Germinal center (tissue), 1 donor: ENCODE results near the gene KCTD16.

Source experiments
- DNase-seq: peaks from one replicate; pipeline ENCODE4 v3.0.0; 2012; ENCODE audit warnings: mixed read lengths, low spot score

The KCTD16 gene

GRCh38 chr5:144209361-144209760 lies 38.7 kb downstream of the KCTD16 start:
- DNase-seq = no peak

DNA sequence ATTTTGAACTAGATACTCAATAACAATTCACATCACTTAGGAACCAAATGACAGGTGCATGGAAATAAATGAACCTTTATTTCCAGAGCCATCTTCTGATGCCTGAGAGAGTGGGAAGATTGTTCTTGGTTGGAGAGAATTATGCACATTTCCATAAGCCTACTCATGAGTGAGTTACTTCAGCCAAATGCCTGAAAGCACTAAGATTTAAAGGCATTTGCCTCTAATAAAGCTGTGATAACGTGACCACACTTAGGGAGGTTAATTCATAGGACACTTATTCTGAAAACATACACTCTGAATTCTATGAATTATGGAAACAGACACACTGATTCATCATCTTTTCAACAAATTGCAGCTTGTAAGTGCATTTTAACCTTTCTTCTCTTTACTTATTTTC lies 40.0 kb downstream of the KCTD16 start:
- DNase-seq = no peak

DNA sequence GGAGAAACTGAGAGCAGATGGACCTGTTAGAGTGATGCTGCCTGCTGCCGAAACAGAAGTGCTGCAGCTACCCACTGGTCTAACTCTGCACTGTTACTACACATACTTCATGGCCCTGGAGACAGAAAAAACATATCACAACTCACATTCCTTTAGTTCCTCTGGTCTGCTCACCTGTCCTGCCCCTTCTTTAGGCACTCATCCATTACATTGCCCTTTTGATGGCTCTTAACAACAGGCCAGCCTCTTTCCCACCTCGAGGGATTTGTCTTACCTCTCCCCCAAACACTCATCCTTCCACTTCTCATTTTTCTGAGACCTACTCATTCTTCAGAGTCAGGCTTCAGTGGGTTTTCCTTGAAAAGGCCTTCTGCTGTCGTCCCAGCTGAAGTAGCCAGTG lies 49.2 kb downstream of the KCTD16 start:
- DNase-seq = no peak

DNA sequence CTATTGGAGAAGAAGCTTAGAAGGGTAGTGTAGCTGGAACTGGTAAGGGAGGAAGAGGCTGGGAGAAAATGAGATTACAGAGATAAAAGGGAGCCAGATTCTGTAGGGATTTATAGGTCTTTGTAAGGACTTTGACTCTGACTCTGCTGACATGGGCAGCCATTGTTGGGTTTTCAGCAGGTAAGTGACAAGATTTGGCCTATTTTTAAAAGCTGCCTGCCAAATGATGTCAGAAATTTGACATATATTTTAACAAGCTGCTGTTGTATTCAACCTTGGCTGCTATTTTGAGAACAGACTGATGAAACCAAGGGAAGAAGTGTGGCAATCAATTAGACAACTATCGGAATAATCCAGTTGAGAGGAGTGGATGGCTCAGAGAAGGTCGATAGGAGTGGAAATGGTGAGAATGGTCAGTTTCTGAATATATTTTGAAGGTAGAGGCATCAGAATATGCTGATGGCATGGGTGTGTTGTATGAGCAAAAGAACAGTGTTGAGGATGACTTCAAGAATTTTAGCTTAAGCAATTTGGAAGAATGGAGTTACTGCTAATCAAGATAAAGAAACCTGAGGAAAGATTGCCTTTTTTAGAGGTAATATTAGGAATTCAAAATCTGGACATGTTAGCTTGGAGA lies 56.8 kb downstream of the KCTD16 start:
- DNase-seq = no peak

GRCh38 chr5:144230806-144231205 lies 60.1 kb downstream of the KCTD16 start:
- no peak for DNase-seq

- DNase-seq = no peak
Observed at GRCh38 chr5:144232285-144232684, 61.6 kb downstream of the KCTD16 start.

DNA sequence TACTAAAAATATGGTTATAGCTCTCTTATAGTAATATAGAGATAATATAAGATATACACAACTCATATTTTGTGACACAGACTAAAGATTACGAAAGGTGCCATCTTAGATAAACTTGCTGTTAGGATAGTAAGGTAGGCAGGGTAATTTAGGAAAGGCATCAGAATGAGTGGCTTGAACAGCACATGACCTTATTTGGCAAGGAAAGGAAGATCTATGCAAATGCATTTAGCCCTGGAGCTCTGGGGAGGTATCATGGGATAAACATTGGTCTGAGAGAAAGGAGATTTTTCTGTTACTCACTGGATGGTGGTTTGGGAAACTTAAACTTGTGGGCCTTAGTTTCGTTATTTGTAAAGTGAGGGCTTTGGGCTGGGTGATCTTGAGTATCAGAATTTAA lies 65.8 kb downstream of the KCTD16 start:
- DNase-seq = no peak

DNA sequence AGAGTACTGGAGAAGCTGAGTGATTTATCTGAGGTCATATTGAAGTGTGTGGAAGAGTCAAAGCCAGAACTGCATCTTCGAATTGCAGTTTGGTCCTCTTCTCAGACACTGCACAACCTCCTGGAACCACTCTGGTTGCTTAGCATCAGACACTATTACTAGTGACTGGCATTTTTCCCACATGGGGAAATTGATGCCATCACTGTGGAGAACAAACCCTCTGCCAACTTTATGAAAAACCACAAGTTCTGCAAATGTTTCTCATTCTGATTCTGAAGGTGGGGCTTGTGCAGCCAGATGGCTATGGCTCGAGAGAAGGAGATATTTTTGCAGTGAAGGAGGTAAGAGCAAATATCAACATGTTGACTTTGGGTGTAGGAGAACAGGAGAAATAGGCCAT lies 67.2 kb downstream of the KCTD16 start:
- no peak for DNase-seq

GRCh38 chr5:144247131-144247530 lies 76.5 kb downstream of the KCTD16 start:
- DNase-seq = no peak

DNA sequence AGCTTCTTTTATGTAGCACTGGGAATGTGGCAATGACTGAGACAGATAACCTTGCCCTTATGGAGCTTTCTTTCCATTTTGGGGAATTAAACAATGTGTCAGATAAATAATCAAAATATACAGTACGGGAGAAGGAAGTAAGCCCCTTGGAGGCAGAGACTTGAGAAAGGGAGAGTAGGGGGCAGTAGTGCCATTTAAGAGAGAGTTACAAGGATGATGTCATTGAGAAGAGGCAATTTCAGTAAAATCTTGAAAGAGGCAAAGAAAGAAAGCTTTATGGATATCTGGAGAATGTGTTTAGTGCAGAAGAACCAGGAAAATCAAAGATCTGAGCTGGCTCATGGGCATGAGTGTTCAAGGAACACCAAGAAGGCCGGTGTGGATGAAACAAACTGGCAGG lies 77.3 kb downstream of the KCTD16 start:
- DNase-seq = no peak

DNA sequence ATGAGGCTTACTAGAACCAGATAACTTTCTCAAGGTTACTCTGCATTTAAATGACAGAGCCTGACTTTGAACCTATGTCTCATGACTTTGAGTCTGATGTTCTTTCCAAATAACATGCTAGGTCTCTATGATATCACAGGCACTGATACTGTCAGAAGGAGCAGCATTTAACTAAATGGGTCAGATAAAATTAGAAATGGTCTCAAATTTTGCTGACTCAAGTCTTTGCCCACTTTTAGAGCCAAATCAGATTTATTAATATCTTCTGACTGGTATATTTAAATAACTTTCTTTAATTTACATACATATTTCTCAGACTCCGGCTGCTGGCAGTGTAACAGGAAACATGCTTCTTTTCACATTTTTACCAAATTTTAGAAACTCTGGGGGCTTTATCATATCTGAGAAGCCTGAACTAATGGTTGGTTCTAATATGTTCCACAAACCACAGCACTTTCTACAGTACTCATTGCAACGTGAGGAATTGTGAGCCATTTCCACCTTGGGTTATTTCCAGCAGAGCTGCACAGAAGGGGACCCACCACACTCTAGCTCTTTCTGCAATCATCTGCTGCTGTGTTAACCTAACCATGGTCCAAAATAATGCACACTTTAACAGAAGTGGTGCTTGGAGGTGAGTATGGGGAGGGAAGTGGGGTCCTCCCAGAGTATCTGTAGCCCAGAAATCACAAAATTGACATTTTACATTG lies 79.2 kb downstream of the KCTD16 start:
- no peak for DNase-seq

DNA sequence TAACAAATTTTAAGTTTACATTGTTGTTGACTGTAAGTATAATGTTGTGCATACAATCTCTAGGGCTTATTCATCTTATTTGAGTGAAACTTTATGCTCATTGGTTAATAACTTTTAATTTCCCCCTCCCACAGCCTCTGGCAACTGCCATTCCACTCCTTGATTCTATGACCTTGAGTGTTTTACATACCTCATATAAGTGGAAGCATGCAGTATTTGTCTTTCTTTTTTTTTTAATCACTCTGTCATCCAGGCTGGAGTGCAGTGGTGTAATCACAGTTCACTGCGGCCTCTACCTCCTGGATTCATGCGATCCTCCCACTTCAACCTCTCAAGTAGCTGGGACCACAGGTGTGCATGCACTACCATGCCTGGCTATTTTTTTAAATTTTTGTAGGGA lies 83.9 kb downstream of the KCTD16 start:
- DNase-seq = no peak

GRCh38 chr5:144260121-144260520 lies 89.4 kb downstream of the KCTD16 start:
- DNase-seq = no peak

GRCh38 chr5:144265643-144266247 lies 95.1 kb downstream of the KCTD16 start:
- DNase-seq = no peak

GRCh38 chr5:144267961-144268513 lies 97.4 kb downstream of the KCTD16 start:
- no peak for DNase-seq

GRCh38 chr5:144273232-144274027 lies 102.8 kb downstream of the KCTD16 start:
- no peak for DNase-seq

- no peak for DNase-seq
Observed at GRCh38 chr5:144275329-144275728, 104.7 kb downstream of the KCTD16 start.

DNA sequence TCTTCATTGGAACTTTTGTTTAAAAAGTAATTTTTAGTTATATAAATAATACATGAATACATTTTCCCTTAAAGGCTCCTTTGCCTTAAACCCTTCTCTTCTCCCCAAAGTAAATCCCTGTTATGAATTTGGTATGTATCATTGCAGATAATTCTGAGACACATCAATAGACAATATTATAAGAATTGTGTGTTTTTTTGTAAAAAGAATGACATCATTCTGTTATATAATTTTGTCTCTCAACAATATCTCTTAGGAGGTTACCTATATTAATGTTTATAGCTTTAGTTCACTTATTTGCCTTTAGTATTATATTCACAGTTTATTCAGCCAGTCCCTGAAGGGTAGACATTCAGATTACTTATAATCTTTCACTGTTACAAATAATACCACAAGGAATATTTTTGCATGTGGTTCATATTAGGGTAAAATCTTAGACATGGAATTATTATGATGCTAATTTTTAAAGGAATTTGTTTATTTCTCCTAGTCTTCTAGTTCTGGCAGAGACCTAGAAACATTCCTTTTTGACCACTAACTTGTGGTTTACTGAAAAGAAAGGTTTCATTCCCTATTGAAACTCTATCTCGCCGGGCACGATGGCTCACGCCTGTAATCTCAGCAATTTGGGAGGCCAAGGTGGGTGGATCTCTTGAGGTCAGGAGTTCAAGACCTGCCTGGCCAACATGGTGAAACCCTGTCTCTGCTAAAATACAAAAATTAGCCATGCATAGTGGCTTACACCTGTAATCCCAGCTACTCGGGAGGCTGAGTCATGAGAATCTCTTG lies 105.6 kb downstream of the KCTD16 start:
- DNase-seq = no peak

- no peak for DNase-seq
Observed at GRCh38 chr5:144281784-144282183, 111.1 kb downstream of the KCTD16 start.

- DNase-seq = no peak
Observed at GRCh38 chr5:144284036-144284435, 113.4 kb downstream of the KCTD16 start.

DNA sequence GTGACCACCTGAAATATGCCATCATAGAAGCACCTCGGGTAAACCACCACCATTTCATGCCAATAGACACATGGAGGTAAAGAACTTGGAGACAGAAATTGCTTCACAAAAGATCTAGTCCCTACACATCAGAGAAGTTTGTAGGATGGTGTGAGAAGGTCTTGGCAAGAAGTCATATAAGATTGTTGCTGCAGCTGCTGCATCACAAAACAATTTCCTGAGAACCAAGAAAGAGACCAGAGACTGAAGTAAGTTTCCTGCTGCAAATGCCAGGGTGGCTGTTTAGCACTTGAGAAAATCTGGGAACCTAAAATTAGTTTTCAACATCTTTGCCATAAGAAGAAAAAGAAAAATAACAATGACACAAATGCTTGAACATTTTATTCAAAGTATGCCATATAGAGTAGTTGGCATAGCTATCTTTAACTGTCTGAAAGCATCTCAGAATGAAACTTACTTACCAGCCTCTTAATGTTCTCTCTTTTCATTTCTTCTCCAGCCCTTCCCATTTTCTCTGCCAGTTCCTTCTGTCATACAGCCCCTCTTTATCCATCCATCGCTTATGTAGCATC lies 114.3 kb downstream of the KCTD16 start:
- DNase-seq = no peak
